ENCODE data around the gene SIX1. TPM values are rescaled to one million over a fixed set of nuclear protein-coding genes. Genes with fewer than 3 reads are reported as not detected.
A peak's percentile ranks its signal among the peaks of the same experiment; 100 is the strongest.

The SIX1 gene
- total RNA-seq, 1 experiment from 2014 or later, result 0.59 TPM

- TF ChIP-seq, protein P1, sequence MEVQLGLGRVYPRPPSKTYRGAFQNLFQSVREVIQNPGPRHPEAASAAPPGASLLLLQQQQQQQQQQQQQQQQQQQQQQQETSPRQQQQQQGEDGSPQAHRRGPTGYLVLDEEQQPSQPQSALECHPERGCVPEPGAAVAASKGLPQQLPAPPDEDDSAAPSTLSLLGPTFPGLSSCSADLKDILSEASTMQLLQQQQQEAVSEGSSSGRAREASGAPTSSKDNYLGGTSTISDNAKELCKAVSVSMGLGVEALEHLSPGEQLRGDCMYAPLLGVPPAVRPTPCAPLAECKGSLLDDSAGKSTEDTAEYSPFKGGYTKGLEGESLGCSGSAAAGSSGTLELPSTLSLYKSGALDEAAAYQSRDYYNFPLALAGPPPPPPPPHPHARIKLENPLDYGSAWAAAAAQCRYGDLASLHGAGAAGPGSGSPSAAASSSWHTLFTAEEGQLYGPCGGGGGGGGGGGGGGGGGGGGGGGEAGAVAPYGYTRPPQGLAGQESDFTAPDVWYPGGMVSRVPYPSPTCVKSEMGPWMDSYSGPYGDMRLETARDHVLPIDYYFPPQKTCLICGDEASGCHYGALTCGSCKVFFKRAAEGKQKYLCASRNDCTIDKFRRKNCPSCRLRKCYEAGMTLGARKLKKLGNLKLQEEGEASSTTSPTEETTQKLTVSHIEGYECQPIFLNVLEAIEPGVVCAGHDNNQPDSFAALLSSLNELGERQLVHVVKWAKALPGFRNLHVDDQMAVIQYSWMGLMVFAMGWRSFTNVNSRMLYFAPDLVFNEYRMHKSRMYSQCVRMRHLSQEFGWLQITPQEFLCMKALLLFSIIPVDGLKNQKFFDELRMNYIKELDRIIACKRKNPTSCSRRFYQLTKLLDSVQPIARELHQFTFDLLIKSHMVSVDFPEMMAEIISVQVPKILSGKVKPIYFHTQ (CRISPR knock-in tag; IDR thresholded peaks at IDR 0.05), result no peak
- TF ChIP-seq NFE2L1 (CRISPR knock-in tag; IDR thresholded peaks at IDR 0.05) (no peak), NFYB (CRISPR knock-in tag; conservative IDR thresholded peaks at IDR 0.05; ENCODE audit: low read depth) (peak; percentile 95), CREM (CRISPR knock-in tag; IDR thresholded peaks at IDR 0.05) (no peak), HMGXB4 (CRISPR knock-in tag; IDR thresholded peaks at IDR 0.05) (0 out of 2 replicates have a peak, but pooled peaks have one; percentile 12), SMAD4 (CRISPR knock-in tag; IDR thresholded peaks at IDR 0.05) (no peak), KAT7 (CRISPR knock-in tag; IDR thresholded peaks at IDR 0.05; ENCODE audit: borderline replicate concordance) (no peak), FOXP1 (CRISPR knock-in tag; IDR thresholded peaks at IDR 0.05; ENCODE audit: borderline replicate concordance) (no peak), CBFB (CRISPR knock-in tag; IDR thresholded peaks at IDR 0.05; ENCODE audit: low read depth) (no peak), ETV6 (CRISPR knock-in tag; IDR thresholded peaks at IDR 0.05) (no peak), ZSCAN18 (CRISPR knock-in tag; IDR thresholded peaks at IDR 0.05) (no peak), TCF7 (CRISPR knock-in tag; IDR thresholded peaks at IDR 0.05; ENCODE audit: low read depth) (no peak), ZNF671 (CRISPR knock-in tag; IDR thresholded peaks at IDR 0.05) (no peak), GRHL2 (CRISPR knock-in tag; IDR thresholded peaks at IDR 0.05; ENCODE audit: insufficient replicate concordance, severe bottlenecking) (no peak), E2F5 (CRISPR knock-in tag; IDR thresholded peaks at IDR 0.05) (0 out of 2 replicates have a peak, but pooled peaks have one; percentile 38)
- TF ChIP-seq, protein P2, sequence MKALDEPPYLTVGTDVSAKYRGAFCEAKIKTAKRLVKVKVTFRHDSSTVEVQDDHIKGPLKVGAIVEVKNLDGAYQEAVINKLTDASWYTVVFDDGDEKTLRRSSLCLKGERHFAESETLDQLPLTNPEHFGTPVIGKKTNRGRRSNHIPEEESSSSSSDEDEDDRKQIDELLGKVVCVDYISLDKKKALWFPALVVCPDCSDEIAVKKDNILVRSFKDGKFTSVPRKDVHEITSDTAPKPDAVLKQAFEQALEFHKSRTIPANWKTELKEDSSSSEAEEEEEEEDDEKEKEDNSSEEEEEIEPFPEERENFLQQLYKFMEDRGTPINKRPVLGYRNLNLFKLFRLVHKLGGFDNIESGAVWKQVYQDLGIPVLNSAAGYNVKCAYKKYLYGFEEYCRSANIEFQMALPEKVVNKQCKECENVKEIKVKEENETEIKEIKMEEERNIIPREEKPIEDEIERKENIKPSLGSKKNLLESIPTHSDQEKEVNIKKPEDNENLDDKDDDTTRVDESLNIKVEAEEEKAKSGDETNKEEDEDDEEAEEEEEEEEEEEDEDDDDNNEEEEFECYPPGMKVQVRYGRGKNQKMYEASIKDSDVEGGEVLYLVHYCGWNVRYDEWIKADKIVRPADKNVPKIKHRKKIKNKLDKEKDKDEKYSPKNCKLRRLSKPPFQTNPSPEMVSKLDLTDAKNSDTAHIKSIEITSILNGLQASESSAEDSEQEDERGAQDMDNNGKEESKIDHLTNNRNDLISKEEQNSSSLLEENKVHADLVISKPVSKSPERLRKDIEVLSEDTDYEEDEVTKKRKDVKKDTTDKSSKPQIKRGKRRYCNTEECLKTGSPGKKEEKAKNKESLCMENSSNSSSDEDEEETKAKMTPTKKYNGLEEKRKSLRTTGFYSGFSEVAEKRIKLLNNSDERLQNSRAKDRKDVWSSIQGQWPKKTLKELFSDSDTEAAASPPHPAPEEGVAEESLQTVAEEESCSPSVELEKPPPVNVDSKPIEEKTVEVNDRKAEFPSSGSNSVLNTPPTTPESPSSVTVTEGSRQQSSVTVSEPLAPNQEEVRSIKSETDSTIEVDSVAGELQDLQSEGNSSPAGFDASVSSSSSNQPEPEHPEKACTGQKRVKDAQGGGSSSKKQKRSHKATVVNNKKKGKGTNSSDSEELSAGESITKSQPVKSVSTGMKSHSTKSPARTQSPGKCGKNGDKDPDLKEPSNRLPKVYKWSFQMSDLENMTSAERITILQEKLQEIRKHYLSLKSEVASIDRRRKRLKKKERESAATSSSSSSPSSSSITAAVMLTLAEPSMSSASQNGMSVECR (CRISPR knock-in tag; IDR thresholded peaks at IDR 0.05; ENCODE audit: borderline replicate concordance), result peak; percentile 46; the same call in 1 of the 2 replicates
- TF ChIP-seq, protein P3, sequence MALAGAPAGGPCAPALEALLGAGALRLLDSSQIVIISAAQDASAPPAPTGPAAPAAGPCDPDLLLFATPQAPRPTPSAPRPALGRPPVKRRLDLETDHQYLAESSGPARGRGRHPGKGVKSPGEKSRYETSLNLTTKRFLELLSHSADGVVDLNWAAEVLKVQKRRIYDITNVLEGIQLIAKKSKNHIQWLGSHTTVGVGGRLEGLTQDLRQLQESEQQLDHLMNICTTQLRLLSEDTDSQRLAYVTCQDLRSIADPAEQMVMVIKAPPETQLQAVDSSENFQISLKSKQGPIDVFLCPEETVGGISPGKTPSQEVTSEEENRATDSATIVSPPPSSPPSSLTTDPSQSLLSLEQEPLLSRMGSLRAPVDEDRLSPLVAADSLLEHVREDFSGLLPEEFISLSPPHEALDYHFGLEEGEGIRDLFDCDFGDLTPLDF (CRISPR knock-in tag; IDR thresholded peaks at IDR 0.05), result no peak
These were observed at the start of gene SIX1 (continued) for GRCh38 chr14:60648934-60649874.

Measured in WTC11 (cell line).